Measurements from ENCODE around the gene CKLF.

DNA sequence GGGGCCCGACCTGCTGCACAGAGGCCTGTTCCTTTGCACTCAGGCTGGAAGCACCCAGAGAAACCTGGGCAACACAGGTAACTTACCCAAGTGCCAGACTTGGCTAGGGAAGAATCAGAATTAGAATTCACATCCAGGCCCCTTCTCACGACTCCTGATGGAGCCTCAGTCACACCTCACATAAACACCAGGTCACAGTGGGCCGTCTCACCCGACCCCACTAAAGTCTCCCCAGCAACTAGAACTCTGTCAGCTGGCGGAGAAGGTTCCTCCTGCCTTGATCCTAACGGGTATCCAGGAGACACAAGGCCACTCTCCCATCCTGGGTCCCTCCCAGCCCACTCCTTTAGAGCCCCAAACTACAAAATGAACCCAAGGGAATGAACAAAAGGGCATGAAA, 8.8 kb upstream of the CKLF start:
- TF ChIP-seq POLR2AphosphoS5 (IDR thresholded peaks at IDR 0.05; ENCODE audit: low read depth, low read length): no peak
- no peak for TF ChIP-seq SIN3A (IDR thresholded peaks at IDR 0.05; ENCODE audit: borderline replicate concordance, insufficient read depth, low read length)
